Measurements from ENCODE around the gene GAK.
"Not testable (repeated sequence)": the region's sequence is repeated elsewhere in the genome, so short reads cannot be mapped to it uniquely, and the experiment has no call there.

The GAK gene

GRCh38 chr4:946103-946450 lies 14.0 kb upstream of the GAK start:
- H2AFZ ChIP-seq (ENCODE audit: low read depth, low read length) = no peak overlapping the region
- H3K27ac ChIP-seq (ENCODE audit: low read length) = no peak overlapping the region
- no peaks in the 10 kb centered on the region for H3K4me1 ChIP-seq (ENCODE audit: insufficient read depth, low read length)
- no peak overlapping the region for H3K9ac ChIP-seq (ENCODE audit: low read depth, low read length)
- no peaks in the 10 kb centered on the region for H3K9me3 ChIP-seq (ENCODE audit: insufficient read depth, low read length, severe bottlenecking)
- ATAC-seq (ENCODE audit: insufficient read depth, low read depth) = no peak
- no peak for DNase-seq
- H3K4me2 ChIP-seq (ENCODE audit: insufficient read depth, low read length) = no peak overlapping the region
- no peaks in the 10 kb centered on the region for H3K27me3 ChIP-seq (ENCODE audit: insufficient read depth, low read length, poor library complexity)
- peaks cover 3% of the 10 kb centered on the region; the same call in 1 of the 2 replicates for H3K79me2 ChIP-seq (ENCODE audit: insufficient read depth, low read length)
- TF ChIP-seq CTCF (IDR thresholded peaks at IDR 0.05; ENCODE audit: borderline replicate concordance, extremely low read depth, low read length, poor library complexity, severe bottlenecking) (no peak), EZH2 (IDR thresholded peaks at IDR 0.05; ENCODE audit: borderline replicate concordance, low read depth, low read length, severe bottlenecking) (no peak)
- peaks cover 9% of the 10 kb centered on the region for H4K20me1 ChIP-seq (ENCODE audit: insufficient read depth, low read length)
- no peaks in the 10 kb centered on the region for H3K36me3 ChIP-seq (ENCODE audit: insufficient read depth, low read length)
- H3K4me3 ChIP-seq (ENCODE audit: low read depth in 1 of 2, low read length in 2 of 2) = no peak overlapping the region

- ATAC-seq (ENCODE audit: insufficient read depth, low read depth) = no peak
- no peaks in the 10 kb centered on the region for H3K4me1 ChIP-seq (ENCODE audit: insufficient read depth, low read length)
- H3K4me3 ChIP-seq (ENCODE audit: low read depth in 1 of 2, low read length in 2 of 2) = no peak overlapping the region
- H3K79me2 ChIP-seq (ENCODE audit: insufficient read depth, low read length) = peaks cover 3% of the 10 kb centered on the region; the same call in 1 of the 2 replicates
- no peak overlapping the region for H3K27ac ChIP-seq (ENCODE audit: low read length)
- peaks cover 9% of the 10 kb centered on the region for H4K20me1 ChIP-seq (ENCODE audit: insufficient read depth, low read length)
- no peaks in the 10 kb centered on the region for H3K9me3 ChIP-seq (ENCODE audit: insufficient read depth, low read length, severe bottlenecking)
- no peaks in the 10 kb centered on the region for H3K36me3 ChIP-seq (ENCODE audit: insufficient read depth, low read length)
- no peak for TF ChIP-seq CTCF (IDR thresholded peaks at IDR 0.05; ENCODE audit: borderline replicate concordance, extremely low read depth, low read length, poor library complexity, severe bottlenecking)
- TF ChIP-seq EZH2 (IDR thresholded peaks at IDR 0.05; ENCODE audit: borderline replicate concordance, low read depth, low read length, severe bottlenecking) = no peak
- no peak for DNase-seq
- no peak overlapping the region for H2AFZ ChIP-seq (ENCODE audit: low read depth, low read length)
- H3K4me2 ChIP-seq (ENCODE audit: insufficient read depth, low read length) = no peak overlapping the region
- no peak overlapping the region for H3K9ac ChIP-seq (ENCODE audit: low read depth, low read length)
- no peaks in the 10 kb centered on the region for H3K27me3 ChIP-seq (ENCODE audit: insufficient read depth, low read length, poor library complexity)
Measured at GRCh38 chr4:945274-946102, 13.4 kb upstream of the GAK start.

GRCh38 chr4:939508-939907 lies 7.4 kb upstream of the GAK start:
- H3K79me2 ChIP-seq (ENCODE audit: insufficient read depth, low read length); DNase-seq; H3K4me3 ChIP-seq (ENCODE audit: low read depth in 1 of 2, low read length in 2 of 2); H3K27ac ChIP-seq (ENCODE audit: low read length); H3K36me3 ChIP-seq (ENCODE audit: insufficient read depth, low read length); H2AFZ ChIP-seq (ENCODE audit: low read depth, low read length); ATAC-seq (ENCODE audit: insufficient read depth, low read depth); H3K4me2 ChIP-seq (ENCODE audit: insufficient read depth, low read length); H3K27me3 ChIP-seq (ENCODE audit: insufficient read depth, low read length, poor library complexity); H3K9ac ChIP-seq (ENCODE audit: low read depth, low read length); H3K9me3 ChIP-seq (ENCODE audit: insufficient read depth, low read length, severe bottlenecking); H3K4me1 ChIP-seq (ENCODE audit: insufficient read depth, low read length); H4K20me1 ChIP-seq (ENCODE audit: insufficient read depth, low read length): not testable (repeated sequence)

GRCh38 chr4:932713-933070 lies 576 bp upstream of the GAK start:
- Histone ChIP-seq H3K36me3 (ENCODE audit: insufficient read depth, low read length) (peaks cover 12% of the 10 kb centered on the region), H3K27me3 (ENCODE audit: insufficient read depth, low read length, poor library complexity) (no peaks in the 10 kb centered on the region), H3K4me3 (ENCODE audit: low read depth in 1 of 2, low read length in 2 of 2) (peak overlapping the region; percentile 33 to 63), H3K4me2 (ENCODE audit: insufficient read depth, low read length) (peak overlapping the region; percentile 76), H2AFZ (ENCODE audit: low read depth, low read length) (peak overlapping the region; percentile 83), H3K27ac (ENCODE audit: low read length) (peak overlapping the region; percentile 69), H3K9me3 (ENCODE audit: insufficient read depth, low read length, severe bottlenecking) (no peaks in the 10 kb centered on the region), H3K9ac (ENCODE audit: low read depth, low read length) (peak overlapping the region; percentile 97), H4K20me1 (ENCODE audit: insufficient read depth, low read length) (peaks cover 33% of the 10 kb centered on the region), H3K4me1 (ENCODE audit: insufficient read depth, low read length) (peaks cover 36% of the 10 kb centered on the region), H3K79me2 (ENCODE audit: insufficient read depth, low read length) (peaks cover 61% of the 10 kb centered on the region)
- no peak for DNase-seq
- peak; percentile 16 for ATAC-seq (ENCODE audit: insufficient read depth, low read depth)
- TF ChIP-seq EZH2 (IDR thresholded peaks at IDR 0.05; ENCODE audit: borderline replicate concordance, low read depth, low read length, severe bottlenecking) (no peak), CTCF (IDR thresholded peaks at IDR 0.05; ENCODE audit: borderline replicate concordance, extremely low read depth, low read length, poor library complexity, severe bottlenecking) (peak; percentile 16)
